Measurements from ENCODE around the gene KLHL3. TPM values are rescaled to one million over a fixed set of nuclear protein-coding genes. Genes with fewer than 3 reads are reported as not detected.
A peak's percentile ranks its signal among the peaks of the same experiment; 100 is the strongest.

KLHL3 gene
- total RNA-seq, 1 donor from 2014 or later: 8.9 TPM

- Histone ChIP-seq H3K4me1 (ENCODE audit: insufficient read depth, low read length) (no peaks in the 10 kb centered on the region), H3K9me3 (ENCODE audit: insufficient read depth, low read depth, low read length) (no peaks in the 10 kb centered on the region), H3K9ac (ENCODE audit: low read length) (no peak overlapping the region), H3K4me2 (ENCODE audit: low read length) (no peak overlapping the region), H3K27ac (ENCODE audit: low read depth, low read length) (no peak overlapping the region), H2AFZ (ENCODE audit: low read depth, low read length) (no peak overlapping the region), H3K4me3 (ENCODE audit: insufficient read depth, low read depth, low read length) (no peak overlapping the region), H3K27me3 (ENCODE audit: insufficient read depth, low read length) (no peaks in the 10 kb centered on the region), H3K79me2 (ENCODE audit: insufficient read depth, low read length) (no peaks in the 10 kb centered on the region), H3K36me3 (ENCODE audit: insufficient read depth, low read length) (no peaks in the 10 kb centered on the region), H4K20me1 (ENCODE audit: insufficient read depth, low read length) (no peaks in the 10 kb centered on the region)
- Mint-ChIP-seq H3K4me3 (ENCODE audit: unreplicated experiment) (no peak overlapping the region), H3K9me3 (ENCODE audit: unreplicated experiment) (peaks cover 7% of the 10 kb centered on the region), H3K4me1 (ENCODE audit: low read depth, unreplicated experiment) (no peaks in the 10 kb centered on the region), H3K27me3 (ENCODE audit: low read depth, unreplicated experiment) (no peaks in the 10 kb centered on the region), H3K27ac (ENCODE audit: unreplicated experiment) (no peak overlapping the region), H3K36me3 (ENCODE audit: low read depth, unreplicated experiment) (peaks cover 42% of the 10 kb centered on the region)
- FAIRE-seq: no peak
- DNase-seq (ENCODE audit: low read depth): no peak
- TF ChIP-seq CTCF (IDR thresholded peaks at IDR 0.05; ENCODE audit: insufficient read depth, low read depth, low read length): no peak
- no peak for TF ChIP-seq EZH2 (IDR thresholded peaks at IDR 0.05; ENCODE audit: insufficient read depth, low read length)
Observed at GRCh38 chr5:137642091-137642490, 93.8 kb downstream of the KLHL3 start.

DNA sequence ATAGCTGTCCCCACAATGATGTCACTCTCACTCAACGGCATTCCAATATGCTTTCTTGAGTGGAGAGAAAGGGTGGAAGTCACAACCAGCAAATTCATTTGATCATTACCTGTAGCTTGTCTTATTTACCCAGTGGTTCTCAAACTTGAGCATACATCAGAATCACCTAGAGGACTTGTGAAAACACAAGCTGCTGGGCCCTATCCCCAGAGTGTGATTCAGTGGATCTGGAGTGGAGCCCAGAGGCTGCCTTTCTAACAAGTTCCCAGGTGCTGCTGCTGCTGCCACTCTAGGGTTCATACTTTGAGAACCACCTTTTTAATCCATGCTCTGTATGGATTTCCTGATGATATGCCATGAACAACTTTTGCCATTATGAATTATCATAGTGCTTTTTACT is 94.7 kb downstream of the KLHL3 start:
- Histone ChIP-seq H3K9me3 (ENCODE audit: insufficient read depth, low read depth, low read length) (no peaks in the 10 kb centered on the region), H3K79me2 (ENCODE audit: insufficient read depth, low read length) (no peaks in the 10 kb centered on the region), H3K27me3 (ENCODE audit: insufficient read depth, low read length) (no peaks in the 10 kb centered on the region), H3K9ac (ENCODE audit: low read length) (no peak overlapping the region), H2AFZ (ENCODE audit: low read depth, low read length) (no peak overlapping the region), H3K4me3 (ENCODE audit: insufficient read depth, low read depth, low read length) (no peak overlapping the region), H3K36me3 (ENCODE audit: insufficient read depth, low read length) (no peaks in the 10 kb centered on the region), H3K27ac (ENCODE audit: low read depth, low read length) (no peak overlapping the region), H3K4me1 (ENCODE audit: insufficient read depth, low read length) (no peaks in the 10 kb centered on the region), H4K20me1 (ENCODE audit: insufficient read depth, low read length) (no peaks in the 10 kb centered on the region), H3K4me2 (ENCODE audit: low read length) (no peak overlapping the region)
- no peaks in the 10 kb centered on the region for H3K27me3 Mint-ChIP-seq (ENCODE audit: low read depth, unreplicated experiment)
- H3K4me1 Mint-ChIP-seq (ENCODE audit: low read depth, unreplicated experiment): peaks cover 7% of the 10 kb centered on the region
- DNase-seq (ENCODE audit: low read depth) (peak; percentile 53), FAIRE-seq (no peak)
- peaks cover 41% of the 10 kb centered on the region for H3K36me3 Mint-ChIP-seq (ENCODE audit: low read depth, unreplicated experiment)
- no peak overlapping the region for H3K27ac Mint-ChIP-seq (ENCODE audit: unreplicated experiment)
- H3K9me3 Mint-ChIP-seq (ENCODE audit: unreplicated experiment): peaks cover 7% of the 10 kb centered on the region
- no peak overlapping the region for H3K4me3 Mint-ChIP-seq (ENCODE audit: unreplicated experiment)
- TF ChIP-seq EZH2 (IDR thresholded peaks at IDR 0.05; ENCODE audit: insufficient read depth, low read length) (no peak), CTCF (IDR thresholded peaks at IDR 0.05; ENCODE audit: insufficient read depth, low read depth, low read length) (no peak)

GRCh38 chr5:137639645-137640044 is 96.2 kb downstream of the KLHL3 start:
- no peaks in the 10 kb centered on the region for H3K79me2 ChIP-seq (ENCODE audit: insufficient read depth, low read length)
- H4K20me1 ChIP-seq (ENCODE audit: insufficient read depth, low read length): no peaks in the 10 kb centered on the region
- H2AFZ ChIP-seq (ENCODE audit: low read depth, low read length): no peak overlapping the region
- TF ChIP-seq CTCF (IDR thresholded peaks at IDR 0.05; ENCODE audit: insufficient read depth, low read depth, low read length) (no peak), EZH2 (IDR thresholded peaks at IDR 0.05; ENCODE audit: insufficient read depth, low read length) (no peak)
- DNase-seq (ENCODE audit: low read depth) (no peak), FAIRE-seq (no peak)
- H3K9me3 ChIP-seq (ENCODE audit: insufficient read depth, low read depth, low read length): no peaks in the 10 kb centered on the region
- H3K4me1 ChIP-seq (ENCODE audit: insufficient read depth, low read length): no peaks in the 10 kb centered on the region
- H3K4me3 Mint-ChIP-seq (ENCODE audit: unreplicated experiment): no peak overlapping the region
- no peak overlapping the region for H3K27ac Mint-ChIP-seq (ENCODE audit: unreplicated experiment)
- no peaks in the 10 kb centered on the region for H3K27me3 ChIP-seq (ENCODE audit: insufficient read depth, low read length)
- H3K36me3 Mint-ChIP-seq (ENCODE audit: low read depth, unreplicated experiment): peaks cover 32% of the 10 kb centered on the region
- no peak overlapping the region for H3K9ac ChIP-seq (ENCODE audit: low read length)
- H3K9me3 Mint-ChIP-seq (ENCODE audit: unreplicated experiment): peaks cover 3% of the 10 kb centered on the region
- no peak overlapping the region for H3K4me2 ChIP-seq (ENCODE audit: low read length)
- H3K27me3 Mint-ChIP-seq (ENCODE audit: low read depth, unreplicated experiment): no peaks in the 10 kb centered on the region
- H3K4me3 ChIP-seq (ENCODE audit: insufficient read depth, low read depth, low read length): no peak overlapping the region
- no peaks in the 10 kb centered on the region for H3K36me3 ChIP-seq (ENCODE audit: insufficient read depth, low read length)
- H3K4me1 Mint-ChIP-seq (ENCODE audit: low read depth, unreplicated experiment): peaks cover 14% of the 10 kb centered on the region
- no peak overlapping the region for H3K27ac ChIP-seq (ENCODE audit: low read depth, low read length)

Measured in astrocyte (in vitro differentiated cells and primary cell).